ENCODE data around the gene EXOC2.
A peak's percentile ranks its signal among the peaks of the same experiment; 100 is the strongest.

Gene EXOC2

GRCh38 chr6:654136-654535, 38.8 kb downstream of the EXOC2 start:
- Histone ChIP-seq H4K8ac (ENCODE audit: low read depth, low read length) (no peak overlapping the region), H3K4me1 (ENCODE audit: control insufficient read depth in 1 of 2, insufficient read depth in 2 of 2, low read length in 2 of 2) (peaks cover 0 to under 1% of the 10 kb centered on the region in 2 experiments), H3K27ac (ENCODE audit: low read depth, low read length) (no peak overlapping the region), H3K18ac (ENCODE audit: low read length) (no peak overlapping the region), H3K9ac (ENCODE audit: low read length) (no peak overlapping the region), H3K9me3 (ENCODE audit: insufficient read depth, low read depth, low read length) (no peaks in the 10 kb centered on the region), H3K4me2 (ENCODE audit: low read length) (no peak overlapping the region), H2BK120ac (ENCODE audit: insufficient read depth, low read length, poor library complexity) (no peak overlapping the region), H3K23ac (ENCODE audit: low read length) (no peak overlapping the region), H2AFZ (ENCODE audit: insufficient read depth, low read length, poor library complexity) (no peak overlapping the region), H2BK5ac (ENCODE audit: low read depth, low read length, poor library complexity) (no peak overlapping the region), H4K12ac (ENCODE audit: low read depth, low read length) (no peak overlapping the region), H2BK12ac (ENCODE audit: low read length) (no peak overlapping the region), H3K14ac (ENCODE audit: low read length) (no peak overlapping the region), H4K91ac (ENCODE audit: low read depth, low read length) (no peak overlapping the region), H3K36me3 (ENCODE audit: control insufficient read depth in 1 of 2, insufficient read depth in 2 of 2, low read length in 2 of 2) (peaks cover 1 to 8% of the 10 kb centered on the region in 2 experiments), H3K79me1 (ENCODE audit: low read length) (no peaks in the 10 kb centered on the region), H3K4me3 (ENCODE audit: low read depth, low read length) (no peak overlapping the region), H3K27me3 (ENCODE audit: insufficient read depth, low read length) (no peaks in the 10 kb centered on the region), H3K4ac (ENCODE audit: low read depth, low read length) (no peak overlapping the region), H3K79me2 (ENCODE audit: control insufficient read depth, insufficient read depth, low read length, poor library complexity) (no peaks in the 10 kb centered on the region), H2AK5ac (ENCODE audit: low read length) (no peak overlapping the region)
- WGBS (ENCODE audit: extremely low coverage, insufficient coverage, insufficient read length): no CpG with 5 or more reads among the region's 4 CpGs
- DNase-seq: no peak

- Histone ChIP-seq H3K23ac (ENCODE audit: low read length) (no peak overlapping the region), H2AFZ (ENCODE audit: insufficient read depth, low read length, poor library complexity) (no peak overlapping the region), H3K79me2 (ENCODE audit: control insufficient read depth, insufficient read depth, low read length, poor library complexity) (no peaks in the 10 kb centered on the region), H2BK5ac (ENCODE audit: low read depth, low read length, poor library complexity) (no peak overlapping the region), H3K14ac (ENCODE audit: low read length) (no peak overlapping the region), H3K36me3 (ENCODE audit: control insufficient read depth in 1 of 2, insufficient read depth in 2 of 2, low read length in 2 of 2) (peaks cover 1 to 8% of the 10 kb centered on the region in 2 experiments), H2BK120ac (ENCODE audit: insufficient read depth, low read length, poor library complexity) (no peak overlapping the region), H3K4me2 (ENCODE audit: low read length) (no peak overlapping the region), H4K91ac (ENCODE audit: low read depth, low read length) (no peak overlapping the region), H3K9me3 (ENCODE audit: insufficient read depth, low read depth, low read length) (no peaks in the 10 kb centered on the region), H3K9ac (ENCODE audit: low read length) (no peak overlapping the region), H4K8ac (ENCODE audit: low read depth, low read length) (no peak overlapping the region), H3K79me1 (ENCODE audit: low read length) (no peaks in the 10 kb centered on the region), H3K18ac (ENCODE audit: low read length) (no peak overlapping the region), H3K27me3 (ENCODE audit: insufficient read depth, low read length) (no peaks in the 10 kb centered on the region), H3K4ac (ENCODE audit: low read depth, low read length) (no peak overlapping the region), H2BK12ac (ENCODE audit: low read length) (no peak overlapping the region), H4K12ac (ENCODE audit: low read depth, low read length) (no peak overlapping the region), H3K4me1 (ENCODE audit: control insufficient read depth in 1 of 2, insufficient read depth in 2 of 2, low read length in 2 of 2) (no peaks in the 10 kb centered on the region), H3K4me3 (ENCODE audit: low read depth, low read length) (no peak overlapping the region), H3K27ac (ENCODE audit: low read depth, low read length) (no peak overlapping the region), H2AK5ac (ENCODE audit: low read length) (no peak overlapping the region)
- peak in 1 of 2 donors; percentile 40 for DNase-seq
- no CpG with 5 or more reads among the region's 3 CpGs for WGBS (ENCODE audit: extremely low coverage, insufficient coverage, insufficient read length)
These were observed 40.1 kb downstream of the EXOC2 start for GRCh38 chr6:652865-653264.

DNA sequence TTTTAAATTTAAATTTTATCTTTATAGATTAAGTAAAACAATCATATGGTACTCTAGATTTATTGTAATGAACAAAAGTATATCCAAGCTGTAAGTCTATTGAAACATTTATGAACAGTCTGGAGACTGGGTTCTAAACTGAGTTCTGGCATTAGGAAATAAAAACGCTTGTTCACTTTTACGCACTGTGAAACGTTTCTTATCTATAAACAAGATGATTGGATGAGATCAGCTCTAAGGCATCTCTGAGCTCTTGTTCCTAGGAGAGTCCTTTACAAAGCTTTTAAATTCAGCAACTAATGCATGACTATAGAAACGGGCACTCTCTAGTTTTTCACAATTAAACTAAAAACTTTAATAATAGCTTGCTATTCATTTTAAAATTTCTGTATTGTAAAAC, 42.8 kb downstream of the EXOC2 start:
- no peaks in the 10 kb centered on the region for H3K79me2 ChIP-seq (ENCODE audit: control insufficient read depth, insufficient read depth, low read length, poor library complexity)
- H3K9ac ChIP-seq (ENCODE audit: low read length): no peak overlapping the region
- no CpG with 5 or more reads among the region's 4 CpGs for WGBS (ENCODE audit: extremely low coverage, insufficient coverage, insufficient read length)
- DNase-seq: peak; percentile 5 to 49
- no peak overlapping the region for H2BK120ac ChIP-seq (ENCODE audit: insufficient read depth, low read length, poor library complexity)
- H3K27me3 ChIP-seq (ENCODE audit: insufficient read depth, low read length): no peaks in the 10 kb centered on the region
- no peak overlapping the region for H3K4me3 ChIP-seq (ENCODE audit: low read depth, low read length)
- no peaks in the 10 kb centered on the region for H3K4me1 ChIP-seq (ENCODE audit: control insufficient read depth in 1 of 2, insufficient read depth in 2 of 2, low read length in 2 of 2)
- no peak overlapping the region for H2AK5ac ChIP-seq (ENCODE audit: low read length)
- no peak overlapping the region for H2BK5ac ChIP-seq (ENCODE audit: low read depth, low read length, poor library complexity)
- no peak overlapping the region for H4K12ac ChIP-seq (ENCODE audit: low read depth, low read length)
- no peaks in the 10 kb centered on the region for H3K36me3 ChIP-seq (ENCODE audit: control insufficient read depth in 1 of 2, insufficient read depth in 2 of 2, low read length in 2 of 2)
- H4K91ac ChIP-seq (ENCODE audit: low read depth, low read length): no peak overlapping the region
- no peak overlapping the region for H2AFZ ChIP-seq (ENCODE audit: insufficient read depth, low read length, poor library complexity)
- H3K27ac ChIP-seq (ENCODE audit: low read depth, low read length): no peak overlapping the region
- H3K23ac ChIP-seq (ENCODE audit: low read length): no peak overlapping the region
- no peak overlapping the region for H3K4me2 ChIP-seq (ENCODE audit: low read length)
- H3K79me1 ChIP-seq (ENCODE audit: low read length): no peaks in the 10 kb centered on the region
- H4K8ac ChIP-seq (ENCODE audit: low read depth, low read length): no peak overlapping the region
- H3K18ac ChIP-seq (ENCODE audit: low read length): no peak overlapping the region
- no peaks in the 10 kb centered on the region for H3K9me3 ChIP-seq (ENCODE audit: insufficient read depth, low read depth, low read length)
- H3K4ac ChIP-seq (ENCODE audit: low read depth, low read length): no peak overlapping the region
- no peak overlapping the region for H2BK12ac ChIP-seq (ENCODE audit: low read length)
- no peak overlapping the region for H3K14ac ChIP-seq (ENCODE audit: low read length)

- no peak for DNase-seq
- H3K79me2 ChIP-seq (ENCODE audit: control insufficient read depth, insufficient read depth, low read length, poor library complexity): no peaks in the 10 kb centered on the region
- no peak overlapping the region for H3K4ac ChIP-seq (ENCODE audit: low read depth, low read length)
- H2BK5ac ChIP-seq (ENCODE audit: low read depth, low read length, poor library complexity): no peak overlapping the region
- H3K9ac ChIP-seq (ENCODE audit: low read length): no peak overlapping the region
- H4K12ac ChIP-seq (ENCODE audit: low read depth, low read length): no peak overlapping the region
- H3K14ac ChIP-seq (ENCODE audit: low read length): no peak overlapping the region
- H3K9me3 ChIP-seq (ENCODE audit: insufficient read depth, low read depth, low read length): no peaks in the 10 kb centered on the region
- no peak overlapping the region for H2AFZ ChIP-seq (ENCODE audit: insufficient read depth, low read length, poor library complexity)
- H2BK120ac ChIP-seq (ENCODE audit: insufficient read depth, low read length, poor library complexity): no peak overlapping the region
- H3K4me3 ChIP-seq (ENCODE audit: low read depth, low read length): no peak overlapping the region
- no peaks in the 10 kb centered on the region for H3K4me1 ChIP-seq (ENCODE audit: control insufficient read depth in 1 of 2, insufficient read depth in 2 of 2, low read length in 2 of 2)
- H3K79me1 ChIP-seq (ENCODE audit: low read length): no peaks in the 10 kb centered on the region
- H4K91ac ChIP-seq (ENCODE audit: low read depth, low read length): no peak overlapping the region
- no peaks in the 10 kb centered on the region for H3K36me3 ChIP-seq (ENCODE audit: control insufficient read depth in 1 of 2, insufficient read depth in 2 of 2, low read length in 2 of 2)
- H3K4me2 ChIP-seq (ENCODE audit: low read length): no peak overlapping the region
- H3K23ac ChIP-seq (ENCODE audit: low read length): no peak overlapping the region
- H3K18ac ChIP-seq (ENCODE audit: low read length): no peak overlapping the region
- H3K27ac ChIP-seq (ENCODE audit: low read depth, low read length): no peak overlapping the region
- H2BK12ac ChIP-seq (ENCODE audit: low read length): no peak overlapping the region
- H2AK5ac ChIP-seq (ENCODE audit: low read length): no peak overlapping the region
- H4K8ac ChIP-seq (ENCODE audit: low read depth, low read length): no peak overlapping the region
- no peaks in the 10 kb centered on the region for H3K27me3 ChIP-seq (ENCODE audit: insufficient read depth, low read length)
These were observed 50.1 kb downstream of the EXOC2 start for GRCh38 chr6:642805-643204.
